ENCODE measurements around the gene UTP14C.

Gene UTP14C

DNA sequence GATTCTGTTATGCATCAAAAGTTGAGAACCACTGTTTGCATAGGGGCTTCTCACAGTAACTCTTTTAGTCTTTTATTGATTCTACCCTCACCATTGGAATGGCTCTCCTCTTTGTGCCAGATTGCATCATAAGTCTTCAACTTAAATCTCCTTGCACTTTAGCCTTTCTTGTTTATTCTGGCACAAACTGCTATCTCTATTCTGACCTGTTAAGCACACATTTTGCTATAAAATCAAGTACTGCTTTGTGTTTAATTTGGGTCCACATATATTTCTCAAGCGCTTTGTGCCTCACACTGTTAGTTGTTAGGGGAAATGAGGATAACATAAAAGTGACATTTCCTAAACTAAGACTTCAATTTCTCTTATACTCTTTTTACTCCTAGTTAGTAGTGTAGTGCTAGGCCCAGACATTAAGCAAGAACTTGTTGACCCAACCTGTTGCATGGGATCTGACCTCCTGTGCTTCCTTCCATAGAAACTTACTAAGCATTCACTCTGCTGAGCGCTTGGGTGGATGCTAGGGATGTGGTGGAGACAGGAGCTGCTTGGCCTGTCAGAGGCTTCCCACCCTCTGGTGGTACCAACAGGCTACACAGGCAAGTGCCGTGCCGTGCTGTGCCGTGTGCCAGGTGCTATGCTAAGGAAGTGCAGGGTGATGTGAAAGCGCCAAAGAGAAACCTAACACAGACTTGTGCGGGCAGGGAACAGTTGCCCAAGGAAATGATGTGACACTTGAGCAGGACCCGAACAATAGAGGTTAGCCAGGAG lies 1.2 kb downstream of the UTP14C start:
- Histone ChIP-seq H3K23ac (ENCODE audit: low read length in 2 of 2) (no peak overlapping the region), H3K79me1 (replicated peaks; ENCODE audit: low read length, poor library complexity, severe bottlenecking) (peaks cover 45% of the 10 kb centered on the region), H3K27me3 (ENCODE audit: control insufficient read depth in 1 of 2, insufficient read depth in 1 of 2, low read length in 2 of 2) (no peaks in the 10 kb centered on the region), H3K36me3 (ENCODE audit: control insufficient read depth in 1 of 2, insufficient read depth in 2 of 2, low read depth in 1 of 2, low read length in 2 of 2) (peaks cover 24 to 78% of the 10 kb centered on the region in 2 experiments), H3K4me2 (ENCODE audit: low read length, poor library complexity, severe bottlenecking) (no peak overlapping the region), H2BK5ac (ENCODE audit: low read depth, low read length, poor library complexity, severe bottlenecking) (no peak overlapping the region), H4K91ac (ENCODE audit: low read length) (no peak overlapping the region), H3K14ac (ENCODE audit: low read length in 2 of 2) (no peak overlapping the region), H3K4ac (ENCODE audit: low read depth in 1 of 2, low read length in 2 of 2) (no peak overlapping the region), H3K18ac (ENCODE audit: low read depth in 1 of 2, low read length in 2 of 2) (no peak overlapping the region), H2BK15ac (ENCODE audit: low read depth, poor library complexity, severe bottlenecking) (no peak overlapping the region), H4K8ac (ENCODE audit: low read length) (no peak overlapping the region), H3K27ac (ENCODE audit: low read length, poor library complexity, severe bottlenecking) (no peak overlapping the region), H2BK120ac (ENCODE audit: low read depth, low read length) (no peak overlapping the region), H2AK5ac (ENCODE audit: low read length, severe bottlenecking) (no peak overlapping the region), H2AFZ (ENCODE audit: low read depth, low read length) (no peak overlapping the region), H3K9ac (ENCODE audit: low read length) (no peak overlapping the region), H2BK12ac (ENCODE audit: low read length in 2 of 2) (no peak overlapping the region), H3K4me3 (ENCODE audit: insufficient read depth in 1 of 2, low read depth in 1 of 2, low read length in 2 of 2) (no peak overlapping the region), H3K4me1 (ENCODE audit: control insufficient read depth, insufficient read depth, low read depth, low read length) (peaks cover 2% of the 10 kb centered on the region), H3K9me3 (ENCODE audit: control insufficient read depth, low read length) (peaks cover 10% of the 10 kb centered on the region)
- no peak for DNase-seq
- WGBS, result 95% methylated on average over 7 of the region's 8 CpGs

DNA sequence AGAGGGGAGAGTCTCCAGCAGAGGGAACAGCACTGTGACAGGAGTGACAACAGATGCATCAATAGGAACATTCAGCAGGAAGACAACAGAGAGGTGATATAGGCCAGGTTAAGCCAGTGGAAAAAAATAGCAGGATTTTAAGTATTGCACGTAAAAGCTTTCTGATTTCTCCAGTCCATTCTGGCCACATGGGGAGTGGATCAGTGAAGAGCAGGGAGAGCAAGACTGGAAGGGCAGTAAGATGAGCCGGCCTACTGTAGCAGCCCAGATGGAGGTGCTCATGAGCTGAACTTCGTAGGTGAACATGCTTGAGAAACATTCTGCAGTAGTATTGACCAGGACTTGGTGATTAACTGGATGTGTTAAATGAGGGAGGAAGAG lies 1.7 kb downstream of the UTP14C start:
- no peak overlapping the region for H3K9ac ChIP-seq (ENCODE audit: low read length)
- H2BK5ac ChIP-seq (ENCODE audit: low read depth, low read length, poor library complexity, severe bottlenecking), result no peak overlapping the region
- no peak overlapping the region for H3K23ac ChIP-seq (ENCODE audit: low read length in 2 of 2)
- peaks cover 10% of the 10 kb centered on the region for H3K9me3 ChIP-seq (ENCODE audit: control insufficient read depth, low read length)
- DNase-seq, result no peak
- no peak overlapping the region for H3K4ac ChIP-seq (ENCODE audit: low read depth in 1 of 2, low read length in 2 of 2)
- H3K4me3 ChIP-seq (ENCODE audit: insufficient read depth in 1 of 2, low read depth in 1 of 2, low read length in 2 of 2), result no peak overlapping the region
- H2BK12ac ChIP-seq (ENCODE audit: low read length in 2 of 2), result no peak overlapping the region
- no peak overlapping the region for H2BK15ac ChIP-seq (ENCODE audit: low read depth, poor library complexity, severe bottlenecking)
- H2AFZ ChIP-seq (ENCODE audit: low read depth, low read length), result no peak overlapping the region
- H4K8ac ChIP-seq (ENCODE audit: low read length), result no peak overlapping the region
- no peak overlapping the region for H3K18ac ChIP-seq (ENCODE audit: low read depth in 1 of 2, low read length in 2 of 2)
- no peak overlapping the region for H4K91ac ChIP-seq (ENCODE audit: low read length)
- H2AK5ac ChIP-seq (ENCODE audit: low read length, severe bottlenecking), result no peak overlapping the region
- H2BK120ac ChIP-seq (ENCODE audit: low read depth, low read length), result no peak overlapping the region
- peaks cover 23 to 72% of the 10 kb centered on the region in 2 experiments for H3K36me3 ChIP-seq (ENCODE audit: control insufficient read depth in 1 of 2, insufficient read depth in 2 of 2, low read depth in 1 of 2, low read length in 2 of 2)
- H3K27me3 ChIP-seq (ENCODE audit: control insufficient read depth in 1 of 2, insufficient read depth in 1 of 2, low read length in 2 of 2), result no peaks in the 10 kb centered on the region
- H3K79me1 ChIP-seq (replicated peaks; ENCODE audit: low read length, poor library complexity, severe bottlenecking), result peaks cover 46% of the 10 kb centered on the region
- H3K27ac ChIP-seq (ENCODE audit: low read length, poor library complexity, severe bottlenecking), result no peak overlapping the region
- 95% methylated on average over 3 of the region's 3 CpGs for WGBS
- H3K4me1 ChIP-seq (ENCODE audit: control insufficient read depth, insufficient read depth, low read depth, low read length), result peaks cover 2% of the 10 kb centered on the region
- no peak overlapping the region for H3K4me2 ChIP-seq (ENCODE audit: low read length, poor library complexity, severe bottlenecking)
- no peak overlapping the region for H3K14ac ChIP-seq (ENCODE audit: low read length in 2 of 2)

DNA sequence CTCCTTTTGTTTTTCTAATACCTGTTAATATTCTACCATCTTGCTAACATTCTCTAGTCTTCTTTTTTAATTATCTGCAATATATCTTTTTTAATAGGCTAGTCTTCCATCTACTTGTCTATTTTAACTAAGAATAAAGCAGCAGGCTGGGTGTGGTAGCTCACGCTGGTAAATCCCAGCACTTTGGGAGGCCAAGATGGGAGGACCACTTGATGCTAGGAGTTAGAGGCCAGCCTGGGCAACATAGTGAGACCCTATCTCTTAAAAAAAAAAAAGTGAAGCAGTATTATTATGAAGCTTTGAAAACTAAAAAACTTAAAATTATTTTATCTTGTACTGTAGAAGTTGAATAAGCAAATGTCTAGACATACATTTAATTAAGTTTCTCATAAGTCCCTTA lies 3.3 kb downstream of the UTP14C start:
- Histone ChIP-seq H3K4me2 (ENCODE audit: low read length, poor library complexity, severe bottlenecking) (no peak overlapping the region), H4K91ac (ENCODE audit: low read length) (no peak overlapping the region), H3K4me3 (ENCODE audit: insufficient read depth in 1 of 2, low read depth in 1 of 2, low read length in 2 of 2) (no peak overlapping the region), H2AFZ (ENCODE audit: low read depth, low read length) (no peak overlapping the region), H3K9ac (ENCODE audit: low read length) (no peak overlapping the region), H2BK12ac (ENCODE audit: low read length in 2 of 2) (no peak overlapping the region), H2AK5ac (ENCODE audit: low read length, severe bottlenecking) (no peak overlapping the region), H3K23ac (ENCODE audit: low read length in 2 of 2) (no peak overlapping the region), H2BK5ac (ENCODE audit: low read depth, low read length, poor library complexity, severe bottlenecking) (no peak overlapping the region), H3K36me3 (ENCODE audit: control insufficient read depth in 1 of 2, insufficient read depth in 2 of 2, low read depth in 1 of 2, low read length in 2 of 2) (peaks cover 13 to 58% of the 10 kb centered on the region in 2 experiments), H4K8ac (ENCODE audit: low read length) (no peak overlapping the region), H2BK120ac (ENCODE audit: low read depth, low read length) (no peak overlapping the region), H3K4me1 (ENCODE audit: control insufficient read depth, insufficient read depth, low read depth, low read length) (peaks cover 2% of the 10 kb centered on the region), H3K9me3 (ENCODE audit: control insufficient read depth, low read length) (peaks cover 10% of the 10 kb centered on the region), H3K27me3 (ENCODE audit: control insufficient read depth in 1 of 2, insufficient read depth in 1 of 2, low read length in 2 of 2) (no peaks in the 10 kb centered on the region), H3K18ac (ENCODE audit: low read depth in 1 of 2, low read length in 2 of 2) (no peak overlapping the region), H3K79me1 (replicated peaks; ENCODE audit: low read length, poor library complexity, severe bottlenecking) (peaks cover 39% of the 10 kb centered on the region), H3K14ac (ENCODE audit: low read length in 2 of 2) (no peak overlapping the region), H2BK15ac (ENCODE audit: low read depth, poor library complexity, severe bottlenecking) (no peak overlapping the region), H3K27ac (ENCODE audit: low read length, poor library complexity, severe bottlenecking) (no peak overlapping the region), H3K4ac (ENCODE audit: low read depth in 1 of 2, low read length in 2 of 2) (no peak overlapping the region)
- 100% methylated on average over 1 of the region's 1 CpG for WGBS
- DNase-seq, result no peak

DNA sequence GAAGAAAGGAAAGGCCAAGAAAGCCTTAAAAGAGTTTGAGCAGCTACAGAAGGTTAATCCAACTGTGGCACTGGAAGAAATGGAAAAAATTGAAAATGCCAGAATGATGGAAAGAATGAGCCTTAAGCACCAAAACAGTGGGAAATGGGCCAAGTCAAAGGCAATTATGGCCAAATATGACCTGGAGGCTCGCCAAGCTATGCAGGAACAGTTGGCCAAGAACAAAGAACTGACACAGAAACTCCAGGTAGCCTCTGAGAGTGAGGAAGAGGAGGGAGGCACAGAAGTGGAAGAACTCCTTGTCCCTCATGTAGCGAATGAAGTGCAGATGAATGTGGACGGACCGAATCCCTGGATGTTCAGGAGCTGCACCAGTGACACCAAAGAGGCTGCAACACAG lies 5.1 kb downstream of the UTP14C start:
- no peaks in the 10 kb centered on the region for H3K27me3 ChIP-seq (ENCODE audit: control insufficient read depth in 1 of 2, insufficient read depth in 1 of 2, low read length in 2 of 2)
- no peak overlapping the region for H3K14ac ChIP-seq (ENCODE audit: low read length in 2 of 2)
- no peak overlapping the region for H3K4me3 ChIP-seq (ENCODE audit: insufficient read depth in 1 of 2, low read depth in 1 of 2, low read length in 2 of 2)
- H4K8ac ChIP-seq (ENCODE audit: low read length), result no peak overlapping the region
- no peak overlapping the region for H4K91ac ChIP-seq (ENCODE audit: low read length)
- no peak overlapping the region for H2BK12ac ChIP-seq (ENCODE audit: low read length in 2 of 2)
- H3K4me1 ChIP-seq (ENCODE audit: control insufficient read depth, insufficient read depth, low read depth, low read length), result peaks cover 2% of the 10 kb centered on the region
- 98% methylated on average over 4 of the region's 4 CpGs for WGBS
- no peak overlapping the region for H3K27ac ChIP-seq (ENCODE audit: low read length, poor library complexity, severe bottlenecking)
- H2BK15ac ChIP-seq (ENCODE audit: low read depth, poor library complexity, severe bottlenecking), result no peak overlapping the region
- peaks cover 13 to 44% of the 10 kb centered on the region in 2 experiments for H3K36me3 ChIP-seq (ENCODE audit: control insufficient read depth in 1 of 2, insufficient read depth in 2 of 2, low read depth in 1 of 2, low read length in 2 of 2)
- H3K23ac ChIP-seq (ENCODE audit: low read length in 2 of 2), result no peak overlapping the region
- H3K18ac ChIP-seq (ENCODE audit: low read depth in 1 of 2, low read length in 2 of 2), result no peak overlapping the region
- no peak overlapping the region for H3K9ac ChIP-seq (ENCODE audit: low read length)
- peaks cover 10% of the 10 kb centered on the region for H3K9me3 ChIP-seq (ENCODE audit: control insufficient read depth, low read length)
- no peak overlapping the region for H2BK5ac ChIP-seq (ENCODE audit: low read depth, low read length, poor library complexity, severe bottlenecking)
- H3K79me1 ChIP-seq (replicated peaks; ENCODE audit: low read length, poor library complexity, severe bottlenecking), result peaks cover 38% of the 10 kb centered on the region
- no peak for DNase-seq
- H2AK5ac ChIP-seq (ENCODE audit: low read length, severe bottlenecking), result no peak overlapping the region
- no peak overlapping the region for H2AFZ ChIP-seq (ENCODE audit: low read depth, low read length)
- H3K4me2 ChIP-seq (ENCODE audit: low read length, poor library complexity, severe bottlenecking), result no peak overlapping the region
- no peak overlapping the region for H2BK120ac ChIP-seq (ENCODE audit: low read depth, low read length)
- no peak overlapping the region for H3K4ac ChIP-seq (ENCODE audit: low read depth in 1 of 2, low read length in 2 of 2)
